SK-N-SH treated with all-trans-retinoic acid at 6 μM for 48 hours (cell line): ENCODE measurements around the gene MITF.

Source experiments
- ATAC-seq: fragments of 200-7000 bp; cut with Tn5 transposase; 3 replicates; pipeline ENCODE4 v1.9.1; 2020; ENCODE audit warnings: mild to moderate bottlenecking, moderate library complexity
- ARNTL ChIP-seq: fragments of 450-650 bp; formaldehyde crosslinking; IDR thresholded peaks from 2 replicates; pipeline ENCODE4 v1.5.0; 2020; ENCODE audit warnings: low read depth, mild to moderate bottlenecking, moderate library complexity, borderline replicate concordance
- BACH2 ChIP-seq: fragments of 250-450 bp; sonication (Bioruptor Pico); IDR thresholded peaks from 2 replicates; pipeline ENCODE4 v1.9.0; 2021; ENCODE audit warnings: mild to moderate bottlenecking, borderline replicate concordance
- CREB5 ChIP-seq: fragments of 250-450 bp; sonication (Bioruptor Pico); IDR thresholded peaks from 2 replicates; pipeline ENCODE4 v1.5.1; 2020; ENCODE audit warnings: low read depth, mild to moderate bottlenecking, moderate library complexity
- CSDC2 ChIP-seq: fragments of 250-450 bp; sonication (Bioruptor Pico); IDR thresholded peaks from 2 replicates; pipeline ENCODE4 v1.5.0; 2020; ENCODE audit warnings: mild to moderate bottlenecking, moderate library complexity
- CSRNP3 ChIP-seq: fragments of 250-450 bp; sonication (Bioruptor Pico); IDR thresholded peaks from 2 replicates; pipeline ENCODE4 v1.5.1; 2021; ENCODE audit warnings: mild to moderate bottlenecking, moderate library complexity
- ESRRG ChIP-seq: fragments of 250-450 bp; sonication (Bioruptor Pico); IDR thresholded peaks from 2 replicates; pipeline ENCODE4 v1.6.1; 2021; ENCODE audit warnings: mild to moderate bottlenecking
- ISL1 ChIP-seq: fragments of 250-450 bp; sonication (Bioruptor Pico); IDR thresholded peaks from 2 replicates; pipeline ENCODE4 v2.1.2; 2022; ENCODE audit warnings: mild to moderate bottlenecking, moderate library complexity
- OSR1 ChIP-seq: fragments of 250-450 bp; sonication (Bioruptor Pico); IDR thresholded peaks from 2 replicates; pipeline ENCODE4 v1.8.0; 2022; ENCODE audit warnings: moderate library complexity, mild to moderate bottlenecking, inconsistent platforms
- POU6F1 ChIP-seq: fragments of 250-450 bp; sonication (Bioruptor Pico); IDR thresholded peaks from 2 replicates; pipeline ENCODE4 v1.8.0; 2021; ENCODE audit warnings: low read depth, mild to moderate bottlenecking, moderate library complexity, borderline replicate concordance
- RARB ChIP-seq: fragments of 250-450 bp; sonication (Bioruptor Pico); IDR thresholded peaks from 2 replicates; pipeline ENCODE4 v1.8.0; 2021; ENCODE audit warnings: mild to moderate bottlenecking, moderate library complexity
- SNAI2 ChIP-seq: fragments of 250-450 bp; sonication (Bioruptor Pico); IDR thresholded peaks from 2 replicates; pipeline ENCODE4 v1.5.0; 2020; ENCODE audit warnings: mild to moderate bottlenecking, moderate library complexity
- TCF4 ChIP-seq: fragments of 250-450 bp; sonication (Bioruptor Pico); IDR thresholded peaks from 2 replicates; pipeline ENCODE4 v1.8.0; 2021; ENCODE audit warnings: mild to moderate bottlenecking, moderate library complexity, borderline replicate concordance
- TOX ChIP-seq: fragments of 250-450 bp; sonication (Bioruptor Pico); IDR thresholded peaks from 2 replicates; pipeline ENCODE4 v1.8.0; 2021; ENCODE audit warnings: mild to moderate bottlenecking, moderate library complexity, borderline replicate concordance
- TSHZ2 ChIP-seq: fragments of 250-450 bp; sonication (Bioruptor Pico); IDR thresholded peaks from 2 replicates; pipeline ENCODE4 v1.5.0; 2020; ENCODE audit warnings: mild to moderate bottlenecking, moderate library complexity
- ZC3H10 ChIP-seq: fragments of 250-450 bp; sonication (Bioruptor Pico); IDR thresholded peaks from 2 replicates; pipeline ENCODE4 v1.5.1; 2021; ENCODE audit warnings: mild to moderate bottlenecking, moderate library complexity
- ZFP3 ChIP-seq: fragments of 250-450 bp; sonication (Bioruptor Pico); IDR thresholded peaks from 2 replicates; pipeline ENCODE4 v1.5.0; 2020; ENCODE audit warnings: mild to moderate bottlenecking, moderate library complexity
- ZFP30 ChIP-seq: fragments of 450-650 bp; formaldehyde crosslinking; IDR thresholded peaks from 2 replicates; pipeline ENCODE4 v1.5.0; 2022; ENCODE audit warnings: mild to moderate bottlenecking, moderate library complexity
- ZNF565 ChIP-seq: fragments of 450-650 bp; formaldehyde crosslinking; conservative IDR thresholded peaks from 2 replicates; pipeline ENCODE4 v1.5.0; 2020; ENCODE audit warnings: low read depth, mild to moderate bottlenecking, moderate library complexity
- ZNF70 ChIP-seq: fragments of 450-650 bp; formaldehyde crosslinking; IDR thresholded peaks from 2 replicates; pipeline ENCODE4 v1.5.0; 2020; ENCODE audit warnings: mild to moderate bottlenecking, moderate library complexity
- TF ChIP-seq, protein P1 (sequence below): fragments of 250-450 bp; sonication (Bioruptor Pico); IDR thresholded peaks from 2 replicates; pipeline ENCODE4 v1.8.0; 2020; ENCODE audit warnings: mild to moderate bottlenecking, moderate library complexity, borderline replicate concordance

MITF gene

GRCh38 chr3:69762768-69763229 lies 23.5 kb downstream of the MITF start:
- no peak for TF ChIP-seq ZFP3
- TF ChIP-seq ARNTL (CRISPR knock-in tag), result no peak
- TF ChIP-seq TOX, result no peak
- TF ChIP-seq ZNF565, result no peak
- no peak for TF ChIP-seq CSRNP3 (CRISPR knock-in tag)
- TF ChIP-seq BACH2, result no peak
- TF ChIP-seq ZC3H10, result no peak
- TF ChIP-seq TCF4 (CRISPR knock-in tag), result no peak
- TF ChIP-seq ZNF70 (CRISPR knock-in tag), result no peak
- no peak for TF ChIP-seq OSR1 (CRISPR knock-in tag)
- TF ChIP-seq, all 23 proteins: peak for 0
- ATAC-seq, result no peak; the same call in 2 of the 3 replicates

GRCh38 chr3:69763458-69763857 lies 24.2 kb downstream of the MITF start:
- no peak for TF ChIP-seq TOX
- TF ChIP-seq, all 23 proteins: peak for 0
- no peak for ATAC-seq

GRCh38 chr3:69764121-69764741 lies 25.0 kb downstream of the MITF start:
- peak; percentile 17; the same call in 1 of the 2 replicates for TF ChIP-seq ISL1 (CRISPR knock-in tag)
- TF ChIP-seq CREB5, result no peak
- peak; percentile 16; the same call in 2 of the 3 replicates for ATAC-seq

DNA sequence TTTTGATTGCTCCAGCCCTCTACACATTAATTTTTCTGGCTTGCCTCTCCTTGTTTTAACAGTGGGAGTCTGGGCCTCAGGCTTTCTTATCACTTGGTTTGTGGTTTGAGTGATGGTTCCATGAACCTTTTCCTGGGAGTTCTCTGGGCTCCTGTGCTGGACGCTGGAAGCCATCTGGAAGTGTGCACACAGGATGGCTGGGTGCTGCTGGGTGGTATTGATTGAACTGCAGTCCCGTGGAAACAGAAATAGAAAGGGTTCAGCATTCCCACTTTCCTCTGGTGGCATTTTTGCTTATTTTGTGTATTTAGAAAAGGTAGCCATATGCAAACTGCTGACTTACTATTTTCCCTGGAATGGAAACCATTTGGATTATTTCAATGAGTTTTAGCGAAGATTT lies 25.6 kb downstream of the MITF start:
- ATAC-seq, result peak; percentile 21; the same call in 1 of the 3 replicates
- TF ChIP-seq ZFP3 (peak; percentile 52; the same call in 1 of the 2 replicates), CREB5 (no peak)

- no peak for TF ChIP-seq ZFP3
- no peak for TF ChIP-seq CSRNP3 (CRISPR knock-in tag)
- no peak for TF ChIP-seq ZNF565
- no peak for TF ChIP-seq POU6F1 (CRISPR knock-in tag)
- TF ChIP-seq ZFP30 (CRISPR knock-in tag), result no peak
- TF ChIP-seq RARB, result no peak
- TF ChIP-seq SNAI2, result no peak
- TF ChIP-seq, protein P1, sequence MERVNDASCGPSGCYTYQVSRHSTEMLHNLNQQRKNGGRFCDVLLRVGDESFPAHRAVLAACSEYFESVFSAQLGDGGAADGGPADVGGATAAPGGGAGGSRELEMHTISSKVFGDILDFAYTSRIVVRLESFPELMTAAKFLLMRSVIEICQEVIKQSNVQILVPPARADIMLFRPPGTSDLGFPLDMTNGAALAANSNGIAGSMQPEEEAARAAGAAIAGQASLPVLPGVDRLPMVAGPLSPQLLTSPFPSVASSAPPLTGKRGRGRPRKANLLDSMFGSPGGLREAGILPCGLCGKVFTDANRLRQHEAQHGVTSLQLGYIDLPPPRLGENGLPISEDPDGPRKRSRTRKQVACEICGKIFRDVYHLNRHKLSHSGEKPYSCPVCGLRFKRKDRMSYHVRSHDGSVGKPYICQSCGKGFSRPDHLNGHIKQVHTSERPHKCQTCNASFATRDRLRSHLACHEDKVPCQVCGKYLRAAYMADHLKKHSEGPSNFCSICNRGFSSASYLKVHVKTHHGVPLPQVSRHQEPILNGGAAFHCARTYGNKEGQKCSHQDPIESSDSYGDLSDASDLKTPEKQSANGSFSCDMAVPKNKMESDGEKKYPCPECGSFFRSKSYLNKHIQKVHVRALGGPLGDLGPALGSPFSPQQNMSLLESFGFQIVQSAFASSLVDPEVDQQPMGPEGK, result no peak
- no peak for TF ChIP-seq TSHZ2 (CRISPR knock-in tag)
- TF ChIP-seq ESRRG (CRISPR knock-in tag), result no peak
- no peak for TF ChIP-seq CREB5
- TF ChIP-seq ARNTL (CRISPR knock-in tag), result no peak
- TF ChIP-seq BACH2, result no peak
- TF ChIP-seq TCF4 (CRISPR knock-in tag), result no peak
- TF ChIP-seq ISL1 (CRISPR knock-in tag), result no peak
- TF ChIP-seq CSDC2, result no peak
- no peak for ATAC-seq
Observed at GRCh38 chr3:69766638-69767037, 27.4 kb downstream of the MITF start.
